Activated CD4-positive, alpha-beta T cell treated with anti-CD3 and anti-CD28 coated beads, Interleukin-2, amount 50 U/mL, for 16 hours (primary cell): ENCODE results near the gene GSK3B.
"Not testable (repeated sequence)": the region's sequence is repeated elsewhere in the genome, so short reads cannot be mapped to it uniquely, and the experiment has no call there.

Experiments
- DNase-seq: peaks from one replicate; pipeline ENCODE4 v3.0.0-alpha.2; 2020

GSK3B gene

DNA sequence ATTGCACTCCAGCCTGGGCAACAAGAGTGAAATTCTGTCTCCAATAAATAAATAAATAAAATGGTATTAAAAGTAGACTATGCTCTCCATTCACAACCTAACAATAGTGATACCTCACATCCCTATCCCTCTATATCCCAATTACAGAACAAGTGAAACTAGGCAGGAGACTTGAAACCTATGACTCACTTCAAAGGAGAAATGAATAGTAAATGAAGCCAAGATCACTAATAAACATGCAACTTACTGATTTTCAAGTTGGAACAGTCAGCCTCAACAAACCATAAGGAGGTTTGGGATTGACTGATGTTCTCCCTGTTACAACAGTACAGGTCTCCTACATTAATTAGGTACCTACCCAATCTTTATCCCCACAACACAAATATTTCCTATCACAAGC is 103.4 kb downstream of the GSK3B start:
- DNase-seq = no peak

DNA sequence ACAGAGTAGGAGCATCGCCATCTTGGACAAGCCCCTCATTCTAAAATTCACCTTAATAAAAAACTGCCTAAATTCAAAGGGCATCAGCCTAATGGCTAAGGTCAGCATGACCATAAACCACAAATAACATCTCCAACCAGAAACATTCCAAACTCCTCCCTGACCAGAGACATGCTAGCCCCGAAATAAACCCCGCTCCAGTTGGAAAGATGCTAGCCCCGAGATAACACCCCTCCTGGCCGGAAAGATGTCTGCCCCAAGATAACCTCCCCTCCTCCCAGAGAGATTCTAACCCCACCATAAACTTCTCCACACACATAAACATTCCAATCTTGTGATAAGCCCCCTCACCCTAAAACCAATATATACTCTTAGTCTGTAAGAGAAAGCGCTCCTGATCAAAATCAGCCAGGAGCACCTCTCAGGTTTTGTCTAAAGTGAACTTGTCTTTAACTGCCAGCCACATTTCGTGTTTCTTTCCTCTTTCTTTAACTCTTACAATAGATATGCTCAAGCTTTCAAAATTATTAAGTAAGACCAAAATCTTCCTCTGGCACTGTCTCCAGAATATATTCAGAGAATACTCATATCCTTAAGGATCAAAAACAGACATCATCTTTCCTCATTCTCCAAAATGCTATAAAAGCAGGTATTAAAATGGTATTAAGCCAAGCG is 104.1 kb downstream of the GSK3B start:
- DNase-seq = no peak

DNA sequence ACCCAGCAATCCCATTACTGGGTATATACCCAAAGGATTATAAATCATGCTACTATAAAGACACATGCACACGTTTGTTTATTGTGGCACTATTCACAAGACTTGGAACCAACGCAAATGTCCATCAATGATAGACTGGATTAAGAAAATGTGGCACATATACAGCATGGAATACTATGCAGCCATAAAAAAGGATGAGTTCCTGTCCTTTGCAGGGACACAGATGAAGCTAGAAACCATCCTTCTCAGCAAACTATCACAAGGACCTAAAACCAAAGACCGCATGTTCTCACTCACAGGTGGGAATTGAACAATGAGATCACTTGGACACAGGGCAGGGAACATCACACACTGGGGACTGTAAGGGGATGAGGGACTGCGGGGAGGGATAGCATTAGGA is 107.4 kb downstream of the GSK3B start:
- DNase-seq = not testable (repeated sequence)

DNA sequence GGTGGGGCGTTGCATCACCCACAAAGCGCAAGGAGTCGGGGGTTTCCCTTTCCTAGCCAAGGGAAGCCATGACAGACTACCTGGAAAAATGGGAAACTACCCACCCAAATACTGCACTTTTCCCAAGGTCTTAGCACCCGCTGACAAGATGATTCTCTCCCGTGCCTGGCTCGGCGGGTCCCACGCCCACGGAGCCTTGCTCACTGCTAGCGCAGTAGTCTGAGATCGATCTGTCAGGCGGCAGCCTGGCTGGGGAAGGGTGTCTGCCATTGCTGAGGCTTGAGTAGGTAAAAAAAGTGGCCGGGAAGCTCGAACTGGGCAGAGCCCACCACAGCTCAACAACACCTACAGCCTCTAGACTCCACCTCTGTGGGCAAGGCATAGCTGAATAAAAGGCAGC is 112.9 kb downstream of the GSK3B start:
- DNase-seq = no peak

DNA sequence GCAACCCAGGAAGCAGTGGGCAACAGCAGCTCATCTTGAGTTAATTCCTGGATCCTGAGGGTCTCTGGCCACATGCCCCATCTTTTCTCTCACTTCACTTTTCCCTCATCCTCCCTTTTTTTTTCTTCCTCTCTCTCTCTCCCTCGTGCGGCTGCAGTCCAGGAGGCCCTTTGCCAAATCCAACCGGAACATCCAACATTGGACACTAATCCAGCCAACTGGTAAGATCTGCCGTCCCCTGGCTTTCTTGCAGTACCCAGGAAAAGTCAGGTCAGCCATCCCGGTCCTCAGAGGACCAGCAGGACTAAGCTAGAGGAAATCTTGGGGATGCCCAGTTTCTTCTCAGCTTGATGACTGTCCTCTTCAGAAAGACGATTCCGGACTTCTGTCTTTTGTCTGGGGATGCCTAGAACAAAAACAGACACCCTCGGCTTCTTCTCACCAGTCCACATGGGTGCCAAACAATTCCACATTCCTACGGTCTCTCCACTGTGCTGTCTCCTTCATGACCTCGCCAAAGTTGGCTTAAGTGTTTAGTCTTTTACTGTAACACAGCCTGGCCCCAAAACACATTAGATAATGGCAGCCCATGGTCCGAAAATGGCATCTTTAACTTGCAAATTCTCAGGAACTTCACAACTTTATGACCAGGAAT is 115.6 kb downstream of the GSK3B start:
- no peak for DNase-seq

DNA sequence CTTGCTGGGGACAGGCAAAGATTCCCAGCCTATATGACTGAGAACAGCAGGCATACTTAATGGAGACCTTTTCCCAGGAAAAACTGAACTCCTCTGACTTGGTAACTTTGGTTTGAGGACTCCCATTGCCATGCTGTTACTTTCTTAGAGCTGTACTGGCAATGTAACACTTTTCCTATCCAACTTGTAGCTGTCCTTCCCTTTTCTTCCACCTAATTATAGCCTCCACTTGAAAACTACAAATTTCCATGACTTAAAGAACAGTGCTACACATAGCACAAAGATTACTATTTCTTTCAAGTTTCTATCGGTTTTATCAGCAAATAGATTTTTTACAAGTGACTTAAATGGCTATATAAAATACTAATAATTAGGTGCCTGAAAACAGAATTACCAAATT is 116.9 kb downstream of the GSK3B start:
- DNase-seq = no peak

DNA sequence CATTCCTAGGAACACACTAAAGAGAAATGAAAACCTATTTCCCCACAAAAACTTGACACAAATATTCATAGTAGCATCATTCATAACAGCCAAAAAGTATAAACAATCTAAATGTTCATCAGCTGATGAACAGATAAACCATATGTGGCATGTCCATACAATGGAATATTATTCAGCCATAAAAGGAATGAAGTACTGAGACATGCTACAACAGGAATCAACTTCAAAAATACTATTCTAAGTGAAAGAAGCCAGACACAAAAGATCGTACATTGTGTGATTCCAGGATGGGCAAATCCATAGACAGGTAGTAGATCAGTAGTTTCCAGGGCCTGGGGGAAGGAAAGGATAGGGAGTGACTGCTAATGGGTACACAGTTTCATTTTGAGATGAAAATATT is 118.0 kb downstream of the GSK3B start:
- no peak for DNase-seq

DNA sequence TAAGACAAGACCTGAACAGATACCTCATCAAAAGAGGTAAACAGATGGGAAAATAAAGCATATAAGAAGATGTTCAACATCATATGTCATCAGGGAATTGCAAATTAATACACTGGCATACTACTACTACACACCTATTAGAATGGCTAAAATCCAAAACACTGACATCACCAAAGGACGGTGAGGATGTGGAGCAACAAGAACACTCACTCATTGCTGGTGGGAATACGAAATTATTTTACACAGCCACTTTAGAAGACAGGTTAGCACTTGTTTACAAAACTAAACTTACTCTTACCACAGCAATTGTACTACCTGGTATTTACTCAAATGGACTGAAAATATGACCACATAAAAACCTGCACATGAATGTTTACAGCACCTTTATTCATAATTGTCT is 119.6 kb downstream of the GSK3B start:
- no peak for DNase-seq

DNA sequence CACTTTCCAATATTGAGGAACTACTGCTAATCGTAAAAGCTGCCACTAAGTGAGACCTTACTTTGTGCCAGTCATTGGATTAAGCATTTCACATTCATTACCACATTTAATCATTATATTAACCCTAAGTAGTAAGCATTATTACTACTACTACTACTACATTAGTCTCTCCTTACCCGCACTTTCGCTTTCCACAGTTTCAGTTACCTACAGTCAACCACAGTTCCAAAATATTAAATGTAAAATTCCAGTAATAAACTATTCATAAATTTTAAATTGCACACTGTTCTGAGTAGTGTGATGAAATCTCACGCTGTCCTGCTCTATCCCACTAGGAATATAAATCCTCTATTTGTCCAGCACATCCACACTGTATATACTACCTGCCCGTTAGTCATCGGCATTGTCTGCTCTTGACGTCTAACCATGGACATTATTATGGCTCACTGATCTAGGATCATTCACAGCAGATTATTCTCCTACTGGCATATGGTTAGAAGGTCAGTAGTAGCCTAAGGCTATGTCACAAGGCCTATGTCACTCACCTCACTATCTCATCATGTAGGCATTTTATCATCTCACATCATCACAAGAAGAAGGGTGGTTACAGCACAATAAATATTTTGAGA is 121.1 kb downstream of the GSK3B start:
- DNase-seq = no peak

DNA sequence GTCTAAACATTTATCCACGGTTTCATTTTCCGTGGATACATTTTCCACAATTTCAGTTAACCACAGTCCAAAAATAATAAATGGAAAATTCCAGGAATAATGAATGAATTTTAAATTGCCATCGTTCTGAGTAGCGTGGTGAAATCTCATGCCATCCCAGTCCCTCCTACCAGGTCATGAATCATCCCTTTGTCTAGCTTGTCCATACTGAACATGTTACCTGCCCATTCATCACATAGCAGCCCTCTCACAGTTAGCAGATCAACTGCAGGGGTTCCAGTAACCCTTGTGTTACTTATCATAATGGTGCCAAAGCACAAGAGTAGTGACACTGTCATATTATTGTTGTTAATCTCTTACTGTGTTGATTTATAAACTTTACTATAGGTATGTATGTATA is 124.5 kb downstream of the GSK3B start:
- DNase-seq = no peak

DNA sequence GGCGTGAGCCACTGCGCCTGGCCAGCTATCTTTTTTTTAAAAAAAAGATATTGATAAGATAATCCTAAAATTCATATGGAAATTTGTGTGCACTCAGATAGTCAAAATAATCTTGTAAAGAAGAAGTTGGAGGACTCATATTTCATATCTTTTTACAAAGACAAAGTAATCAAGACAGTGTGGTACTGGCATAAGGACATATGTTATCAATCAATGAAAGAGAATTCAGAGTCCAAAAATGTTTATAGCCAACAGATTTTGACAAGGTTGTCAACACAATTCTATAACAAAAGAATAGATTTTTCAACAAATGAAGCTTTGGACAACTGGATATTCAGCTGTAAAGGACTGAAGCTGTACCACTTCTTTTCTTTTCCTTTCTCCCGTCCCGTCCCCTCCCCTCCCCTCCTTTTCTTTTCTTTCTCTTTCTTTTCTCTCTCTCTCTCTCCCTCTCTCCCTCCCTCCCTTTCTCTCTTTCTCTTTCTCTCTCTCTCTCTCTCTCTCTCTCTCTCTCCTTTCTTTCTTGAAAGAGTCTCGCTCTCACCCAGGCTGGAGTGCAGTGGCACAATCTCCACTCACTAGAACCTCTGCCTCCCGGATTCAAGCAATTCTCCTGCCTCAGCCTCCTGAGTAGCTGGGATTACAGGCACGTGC is 126.8 kb downstream of the GSK3B start:
- no peak for DNase-seq

DNA sequence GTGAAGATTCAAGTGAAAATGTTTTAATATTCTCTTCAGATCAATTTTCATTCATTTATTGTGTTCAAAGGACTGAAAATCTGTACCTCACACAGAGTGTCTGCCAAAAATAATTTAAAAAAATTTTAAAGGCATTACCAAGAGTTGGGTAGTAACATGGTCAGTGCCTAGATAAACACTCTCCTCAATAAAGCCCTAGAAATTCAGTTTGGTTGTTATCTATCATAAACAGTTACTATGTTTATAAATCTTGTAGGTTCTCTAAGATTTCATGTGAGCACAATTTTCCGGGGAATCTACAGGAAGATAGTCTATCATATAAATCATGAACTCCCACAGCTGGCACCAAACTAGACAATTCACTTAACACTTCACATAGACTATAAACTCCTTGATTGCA is 128.6 kb downstream of the GSK3B start:
- no peak for DNase-seq

DNA sequence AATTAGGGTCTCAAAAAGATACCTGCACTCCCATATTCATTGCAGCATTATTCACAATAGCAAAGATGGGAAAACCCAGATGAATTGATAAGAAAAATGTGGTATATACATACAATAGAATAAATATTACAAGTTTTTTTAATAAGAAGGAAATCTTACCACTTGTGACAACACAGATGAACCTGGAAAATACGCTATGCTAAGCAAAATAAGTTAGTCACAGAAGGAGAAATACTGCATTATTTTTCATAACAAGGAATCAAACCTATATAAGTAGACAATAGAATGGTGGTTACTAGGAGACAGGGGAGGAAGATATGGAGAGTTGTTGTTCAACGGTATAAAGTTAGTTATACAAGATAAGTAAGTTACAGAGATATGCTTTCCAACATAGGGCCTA is 130.0 kb downstream of the GSK3B start:
- DNase-seq = no peak

DNA sequence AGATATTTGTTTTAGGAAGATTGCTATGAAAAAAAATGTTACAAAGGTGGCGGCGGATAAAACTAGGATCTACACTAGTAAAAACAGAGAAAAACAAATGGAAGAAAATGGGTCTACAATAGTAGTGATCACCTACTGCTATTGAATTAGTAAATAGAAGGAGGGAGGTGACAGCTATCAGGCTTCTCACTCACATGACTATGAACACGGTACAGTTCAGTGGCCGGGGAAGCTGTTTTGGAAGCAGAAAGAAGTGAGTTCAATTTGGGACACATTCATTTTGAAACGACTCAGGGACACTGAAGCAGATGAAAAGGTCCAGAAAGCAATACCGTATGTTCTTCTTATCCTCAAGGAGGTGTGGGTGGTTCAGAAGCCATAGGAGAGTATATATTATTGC is 138.3 kb downstream of the GSK3B start:
- no peak for DNase-seq

DNA sequence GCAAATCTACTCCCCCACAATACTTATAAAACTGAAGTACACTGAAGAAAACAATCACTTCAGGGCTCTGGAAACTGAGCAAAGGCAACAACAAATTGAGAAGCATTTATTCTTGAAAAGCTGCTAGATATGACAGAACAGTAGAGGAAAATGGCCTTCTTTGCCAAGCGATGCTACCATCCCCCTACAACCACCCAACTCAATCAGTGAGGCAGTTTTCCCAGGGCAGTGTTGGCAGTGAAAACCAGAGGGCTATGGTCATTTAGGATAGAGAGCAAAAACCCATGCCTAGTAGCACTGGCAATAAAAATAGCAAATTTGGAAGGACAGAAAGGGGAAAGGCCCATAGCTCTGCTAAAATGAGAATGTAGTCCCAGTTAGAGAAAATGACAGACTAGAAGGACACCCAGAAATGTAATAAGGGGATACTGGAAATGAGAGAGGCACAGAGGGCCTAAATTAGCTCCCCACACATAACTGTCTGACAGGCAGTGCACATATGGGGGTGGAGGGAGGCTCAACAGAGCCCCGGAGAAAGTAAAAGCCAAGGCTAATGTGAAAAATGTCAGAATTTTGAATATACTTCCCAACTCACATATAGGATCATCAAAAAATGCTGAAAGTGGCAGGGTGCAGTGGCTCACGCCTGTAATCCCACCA is 143.5 kb downstream of the GSK3B start:
- no peak for DNase-seq

DNA sequence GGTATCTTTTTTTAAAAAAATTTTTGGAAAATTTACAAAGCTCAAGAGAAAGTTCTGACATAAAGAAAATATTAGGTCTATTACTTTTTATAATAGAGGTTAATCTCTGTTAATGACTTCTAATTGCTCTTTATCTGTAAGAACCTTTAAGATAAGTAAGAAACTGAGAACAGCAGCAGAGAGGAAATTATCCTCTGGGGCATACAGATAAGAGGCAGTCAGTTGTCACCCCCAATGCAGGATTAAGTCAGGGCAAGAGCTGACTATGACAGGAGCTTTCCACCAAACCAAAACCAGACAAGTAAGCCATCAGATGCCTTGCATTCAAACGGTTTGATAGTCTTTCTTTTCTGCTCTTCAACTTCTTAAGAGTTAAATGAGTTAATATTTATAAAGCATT is 149.0 kb downstream of the GSK3B start:
- no peak for DNase-seq

DNA sequence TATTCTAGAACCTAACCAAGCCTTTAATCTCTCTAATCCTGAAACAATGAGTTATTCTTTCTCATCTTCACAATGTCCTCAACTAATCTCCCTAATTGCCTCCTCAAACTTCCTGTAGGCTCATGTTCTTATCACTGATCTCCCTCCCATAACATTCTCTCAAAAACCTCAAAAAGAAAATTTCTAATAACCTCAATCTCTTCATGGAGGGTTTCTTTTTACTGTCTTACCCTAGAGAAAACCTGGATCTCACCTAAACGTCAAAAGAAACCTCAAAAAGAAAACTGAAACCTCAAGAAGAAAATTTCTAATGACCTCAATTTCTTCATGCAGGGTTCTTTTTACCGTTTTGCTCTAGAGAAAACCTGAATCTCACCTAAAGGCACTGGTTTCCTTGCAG is 150.2 kb downstream of the GSK3B start:
- no peak for DNase-seq

DNA sequence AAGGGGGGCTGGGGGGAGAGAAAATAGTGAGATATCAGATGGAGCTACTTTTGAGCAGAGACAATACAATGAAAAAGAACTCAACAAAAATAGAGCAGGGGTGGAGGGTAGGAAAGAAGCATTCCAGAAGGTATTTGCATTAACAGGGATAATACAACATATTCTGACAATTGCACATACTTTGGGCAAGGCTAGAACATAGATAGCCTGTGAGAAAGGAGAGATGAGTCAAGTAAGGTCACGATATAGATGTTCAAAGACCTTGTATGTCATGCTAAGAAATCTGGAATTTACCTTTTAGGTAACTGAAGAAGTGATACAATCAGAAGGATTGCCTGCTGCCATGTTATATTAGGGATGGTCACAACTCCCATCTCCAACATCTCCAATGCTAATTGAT is 155.2 kb downstream of the GSK3B start:
- DNase-seq = no peak

DNA sequence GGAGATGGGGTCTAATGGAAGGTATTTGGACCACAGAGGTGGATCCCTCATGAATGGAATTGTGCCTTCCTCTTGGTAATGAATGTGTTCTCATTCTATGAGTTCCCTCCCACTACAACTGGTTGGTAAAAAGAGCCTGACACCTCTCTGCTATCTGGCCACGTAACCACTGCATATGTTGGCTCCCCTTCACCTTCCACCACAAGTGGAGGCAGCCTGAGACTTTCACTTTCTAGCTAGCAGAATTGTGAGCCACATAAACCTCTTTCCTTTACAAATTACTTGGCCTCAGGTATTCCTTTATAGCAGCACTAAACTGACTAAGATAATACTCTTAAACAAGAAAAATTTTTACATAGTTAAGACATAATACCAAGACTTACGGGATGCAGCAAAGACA is 157.0 kb downstream of the GSK3B start:
- DNase-seq = peak; percentile 85

DNA sequence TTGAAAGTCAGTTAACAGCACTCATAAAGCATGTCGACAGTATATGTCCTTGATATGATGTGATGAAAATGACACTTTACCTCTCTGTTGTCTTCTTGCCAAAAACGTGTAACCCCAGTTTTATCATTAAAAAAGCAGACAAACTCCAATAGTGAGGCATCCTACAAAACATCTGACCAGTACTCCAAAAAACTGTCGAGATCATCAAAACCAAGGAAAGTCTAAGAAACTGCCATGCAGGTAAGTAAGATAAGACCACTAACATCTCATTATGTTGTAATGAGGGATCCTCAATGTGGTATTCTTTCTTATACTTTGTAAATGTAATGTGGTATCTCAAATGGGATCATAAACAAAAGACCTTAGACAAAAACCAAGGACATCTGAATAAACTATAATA is 160.0 kb downstream of the GSK3B start:
- DNase-seq = no peak

DNA sequence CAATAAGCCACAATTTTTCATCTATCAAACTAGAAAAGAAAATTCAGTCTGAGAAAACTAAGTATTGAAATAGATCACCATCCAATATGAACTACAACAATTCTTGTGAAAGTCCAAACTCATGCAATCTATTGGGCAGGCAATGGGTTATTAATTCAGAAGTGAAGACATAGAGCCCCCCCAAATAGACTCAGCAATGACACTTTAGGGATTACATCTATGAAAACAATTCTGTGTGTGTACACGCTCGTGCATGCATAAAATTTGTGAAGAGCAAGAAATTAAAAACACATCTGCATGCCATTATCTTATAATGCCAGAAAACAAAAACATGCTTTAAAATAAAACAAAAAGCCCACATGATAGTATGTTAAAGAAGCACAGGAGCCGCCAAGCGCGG is 161.0 kb downstream of the GSK3B start:
- no peak for DNase-seq

DNA sequence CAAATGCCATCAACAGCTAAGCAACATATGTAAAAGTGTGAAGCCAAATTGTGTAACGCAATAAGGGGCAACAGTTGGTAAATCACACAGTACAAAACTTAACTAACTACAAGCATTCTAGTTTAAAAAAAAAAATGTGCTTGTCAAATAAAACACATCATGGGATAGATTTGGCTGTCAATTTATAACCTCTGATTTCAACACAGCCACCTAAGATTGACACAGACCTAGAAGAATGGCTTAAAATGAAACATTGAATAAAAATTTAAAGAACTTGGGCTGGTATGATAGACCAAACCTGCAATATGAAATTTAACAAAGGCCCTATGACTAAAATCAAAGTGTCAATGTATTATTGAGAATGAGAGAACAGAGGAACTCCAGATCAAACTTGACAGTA is 164.0 kb downstream of the GSK3B start:
- no peak for DNase-seq

DNA sequence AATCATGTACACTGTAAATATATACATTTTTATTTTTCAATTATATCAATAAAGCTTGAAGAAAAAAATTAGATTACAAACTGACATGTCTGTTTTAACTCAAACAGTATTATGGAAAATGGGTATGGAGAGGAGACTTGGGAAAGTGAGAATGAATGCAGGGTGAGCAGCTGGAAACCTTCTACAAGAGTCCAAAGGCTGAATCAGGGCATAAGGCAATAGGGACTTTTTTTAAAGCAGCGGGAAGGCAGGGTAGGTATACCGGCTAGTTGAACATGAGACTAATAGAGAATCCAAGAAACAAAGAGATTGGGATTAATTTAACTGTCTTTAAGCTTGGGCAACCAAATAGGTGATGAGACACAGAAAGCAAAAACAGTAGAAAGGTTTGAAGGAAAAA is 167.1 kb downstream of the GSK3B start:
- DNase-seq = no peak
